H1 (cell line): Measurements from ENCODE around the gene PABPC4L.
"Not testable (repeated sequence)": the region's sequence is repeated elsewhere in the genome, so short reads cannot be mapped to it uniquely, and the experiment has no call there.

Source experiments
- ATF3 ChIP-seq: IDR thresholded peaks from 2 replicates; pipeline ENCODE4 v1.6.1; 2011; ENCODE audit warnings: low read depth, mild to moderate bottlenecking, low read length; ENCODE audit not compliant: insufficient read depth
- BCL11A ChIP-seq, 2 experiments: IDR thresholded peaks; one replicate each; pipeline ENCODE4 v1.6.1; 2011; ENCODE audit warnings: low read depth in 2 of 2, low read length in 2 of 2, mild to moderate bottlenecking in 2 of 2
- CTCF ChIP-seq, 3 experiments: IDR thresholded peaks; 1 replicate in 2 of 3; 2 replicates in 1 of 3; pipeline versions ENCODE4 v1.5.1 to v1.6.1; 2011; ENCODE audit warnings: low read length in 3 of 3, mild to moderate bottlenecking in 3 of 3, inconsistent platforms in 2 of 3, low read depth in 1 of 3, moderate library complexity in 1 of 3; ENCODE audit not compliant: insufficient read depth in 1 of 3; ENCODE audit errors: control extremely low read depth in 1 of 3
- E2F6 ChIP-seq: IDR thresholded peaks from 2 replicates; pipeline ENCODE4 v1.6.1; 2012; ENCODE audit warnings: inconsistent platforms
- EZH2 ChIP-seq: fragments of 200-600 bp; sonication (generic); IDR thresholded peaks from 2 replicates; pipeline ENCODE4 v1.7.1; 2012; ENCODE audit warnings: low read depth, mild to moderate bottlenecking, moderate library complexity, low read length, inconsistent platforms; ENCODE audit not compliant: severe bottlenecking
- JUN ChIP-seq: IDR thresholded peaks from 2 replicates; pipeline ENCODE4 v1.6.1; 2011; ENCODE audit warnings: low read depth, mild to moderate bottlenecking, improper control_type of control experiment, low read length
- POLR2AphosphoS5 ChIP-seq: IDR thresholded peaks from 2 replicates; pipeline ENCODE4 v1.6.1; 2011; ENCODE audit warnings: low read depth, low read length
- POU5F1 ChIP-seq: IDR thresholded peaks from 2 replicates; pipeline ENCODE4 v1.6.1; 2011; ENCODE audit warnings: low read depth, mild to moderate bottlenecking, low read length, moderate library complexity
- SP4 ChIP-seq: IDR thresholded peaks from 2 replicates; pipeline ENCODE4 v1.6.1; 2012; ENCODE audit warnings: low read length, inconsistent platforms
- SRF ChIP-seq: IDR thresholded peaks from 2 replicates; pipeline ENCODE4 v1.6.1; 2011; ENCODE audit warnings: mild to moderate bottlenecking, low read depth, low read length, moderate library complexity

- TF ChIP-seq JUN; POLR2AphosphoS5; ATF3; CTCF (IDR thresholded peaks at IDR 0.05; ENCODE audit: control extremely low read depth in 1 of 3, insufficient read depth in 1 of 3, low read depth in 1 of 3, low read length in 3 of 3); EZH2; BCL11A (IDR thresholded peaks at IDR 0.05; ENCODE audit: low read depth in 2 of 2, low read length in 2 of 2); E2F6; POU5F1; SP4; SRF: not testable (repeated sequence)
These were observed 6.4 kb upstream of the PABPC4L start for GRCh38 chr4:134207955-134208354.
